GM18909 (cell line): ENCODE measurements around the gene TNNT3.

Experiments
- ATAC-seq: cut with Tn5 transposase; IDR thresholded peaks from one replicate; pipeline ENCODE4 v1.9.1; 2021; ENCODE audit warnings: mild to moderate bottlenecking; ENCODE audit not compliant: unreplicated experiment, poor library complexity

Gene TNNT3

GRCh38 chr11:1946812-1947484, 27.4 kb downstream of the TNNT3 start, which contains the start of gene MRPL23:
TSS of gene MRPL23 (plus strand) at chr11:1947332. CDS start at chr11:1947363, 31 bp downstream.
- no peak for ATAC-seq

GRCh38 chr11:1947592-1948237, 28.2 kb downstream of the TNNT3 start:
- ATAC-seq: no peak

DNA sequence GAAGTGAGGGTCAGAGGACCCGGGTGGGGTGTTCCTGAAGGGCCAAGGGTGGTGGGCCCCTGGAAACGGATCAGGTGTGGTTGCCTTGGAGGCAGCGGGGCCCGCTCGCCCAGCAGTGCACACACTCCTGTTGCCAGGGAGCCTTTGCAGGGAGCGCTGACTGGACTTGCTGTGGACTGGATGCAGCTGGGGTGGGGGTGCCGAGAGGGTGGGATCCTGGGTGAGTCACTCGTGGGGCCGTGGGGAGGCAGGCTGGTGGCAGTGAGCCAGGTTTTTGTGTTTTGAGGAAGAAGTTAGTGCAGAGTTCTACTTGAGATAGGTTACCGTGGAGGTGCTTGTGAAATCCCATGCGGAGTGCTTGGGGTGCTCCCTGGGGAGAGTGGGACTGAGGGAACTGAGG, 28.9 kb downstream of the TNNT3 start:
- ATAC-seq: no peak

- ATAC-seq: no peak
Observed at GRCh38 chr11:1949302-1949701, 29.8 kb downstream of the TNNT3 start.

- no peak for ATAC-seq
Observed at GRCh38 chr11:1949922-1950321, 30.4 kb downstream of the TNNT3 start.

DNA sequence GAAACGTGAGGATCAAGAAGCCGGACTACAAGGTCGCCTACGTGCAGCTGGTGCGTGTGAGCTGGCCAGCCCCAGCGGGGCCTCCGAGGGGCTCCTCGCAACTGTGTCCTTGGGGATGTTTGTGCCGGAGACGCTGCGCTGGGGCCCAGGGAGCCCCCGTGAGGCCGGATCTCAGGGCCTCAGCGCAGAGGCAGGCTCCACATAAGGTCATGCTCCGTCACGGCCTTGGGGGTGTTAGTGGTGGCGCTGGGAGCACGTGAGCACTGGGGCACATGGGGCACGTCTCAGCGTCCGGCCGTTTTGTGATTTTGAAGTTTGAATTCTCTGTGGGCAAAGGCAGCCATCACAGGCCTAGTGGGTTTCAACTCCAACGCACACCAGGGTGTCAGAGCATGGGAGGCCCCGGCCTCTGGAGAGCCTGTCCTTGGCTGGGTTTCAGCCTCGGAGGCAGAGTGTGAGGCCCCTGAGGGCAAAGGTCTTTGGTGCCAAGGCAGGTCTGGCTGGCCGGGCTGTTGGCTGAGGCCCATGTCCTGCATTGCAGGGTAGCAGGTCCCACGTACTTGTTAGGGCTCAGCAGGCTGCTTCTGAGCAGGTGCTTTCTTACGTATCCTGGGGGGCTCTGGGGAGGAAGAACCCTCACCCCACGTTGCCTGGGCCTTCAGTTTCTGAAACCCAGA, 33.4 kb downstream of the TNNT3 start:
- ATAC-seq: no peak

DNA sequence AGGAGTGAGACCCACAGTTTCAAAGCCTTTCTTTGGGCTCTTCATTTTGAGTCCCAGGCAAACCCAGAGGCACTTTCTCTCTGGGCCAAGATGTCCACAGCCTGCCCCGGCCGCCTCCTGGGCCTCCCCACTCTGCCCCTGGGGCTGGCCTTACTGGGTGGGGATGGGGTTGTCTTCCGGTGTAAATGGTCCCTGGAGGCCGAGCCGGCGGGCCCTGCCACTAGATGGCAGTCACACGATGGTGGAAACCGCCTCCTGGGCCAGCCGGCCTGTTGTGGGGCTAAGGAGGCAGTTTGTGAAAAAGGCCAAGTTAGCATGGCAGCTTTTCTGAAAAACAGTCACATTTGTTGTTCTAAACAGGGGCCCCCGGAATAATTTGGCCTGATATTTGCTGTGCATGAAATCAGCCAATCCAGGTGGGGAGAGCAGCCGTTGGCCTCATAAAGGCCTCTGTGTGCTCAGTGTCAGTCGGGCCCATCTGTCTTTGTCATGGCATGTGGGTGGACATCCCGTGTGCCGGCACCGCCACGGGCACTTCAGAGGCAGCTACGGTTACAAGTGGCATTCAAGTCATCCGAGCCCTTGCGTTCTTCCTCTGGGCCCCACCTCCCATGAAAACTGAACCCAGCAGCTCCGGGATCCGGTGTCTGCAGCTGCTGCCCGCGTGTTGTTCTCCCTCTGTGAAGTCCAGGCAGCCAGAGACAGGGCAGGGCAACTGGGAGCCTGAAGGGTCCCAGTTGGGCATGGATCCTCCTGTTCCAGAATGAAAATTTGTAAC, 34.2 kb downstream of the TNNT3 start:
- ATAC-seq: no peak

DNA sequence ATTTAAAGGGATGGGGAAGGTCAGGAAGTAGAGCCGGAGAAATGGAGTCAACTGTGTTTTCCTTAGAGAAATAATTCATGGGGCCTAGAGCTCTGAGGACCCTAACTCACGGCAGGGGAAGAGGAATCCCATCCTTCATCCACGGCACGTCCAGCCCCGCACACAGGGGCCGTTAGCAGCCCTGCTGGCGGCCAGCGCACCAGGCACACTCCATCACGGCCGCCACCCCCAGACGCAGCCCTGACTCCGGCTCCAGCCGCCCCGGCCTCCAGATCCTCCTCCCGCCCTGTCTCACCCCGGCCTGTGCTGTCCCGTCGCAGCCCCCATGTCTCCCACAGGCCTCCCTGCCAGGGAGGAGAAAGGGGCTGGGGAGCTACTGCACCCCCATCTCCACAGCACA, 38.9 kb downstream of the TNNT3 start:
- ATAC-seq: no peak

DNA sequence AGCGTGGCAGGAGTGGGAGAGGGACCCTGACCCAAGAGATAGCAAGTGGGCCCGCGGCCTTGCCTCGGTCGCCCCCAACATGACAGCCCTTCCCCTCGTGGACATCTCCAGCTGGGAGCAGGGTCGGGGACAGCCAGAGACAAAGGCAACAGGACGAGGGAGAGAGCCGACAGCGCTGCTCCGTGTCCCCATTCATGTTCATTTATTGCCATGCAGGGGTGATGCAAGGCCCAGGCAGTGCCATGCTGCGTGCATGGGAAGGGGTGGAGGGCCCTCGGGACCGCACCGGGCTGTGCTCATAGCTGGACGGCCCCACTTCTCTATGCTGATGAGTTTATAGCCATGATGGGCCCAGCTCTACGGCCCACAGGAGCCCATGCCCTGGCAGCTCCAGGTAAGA, 40.3 kb downstream of the TNNT3 start:
- no peak for ATAC-seq

DNA sequence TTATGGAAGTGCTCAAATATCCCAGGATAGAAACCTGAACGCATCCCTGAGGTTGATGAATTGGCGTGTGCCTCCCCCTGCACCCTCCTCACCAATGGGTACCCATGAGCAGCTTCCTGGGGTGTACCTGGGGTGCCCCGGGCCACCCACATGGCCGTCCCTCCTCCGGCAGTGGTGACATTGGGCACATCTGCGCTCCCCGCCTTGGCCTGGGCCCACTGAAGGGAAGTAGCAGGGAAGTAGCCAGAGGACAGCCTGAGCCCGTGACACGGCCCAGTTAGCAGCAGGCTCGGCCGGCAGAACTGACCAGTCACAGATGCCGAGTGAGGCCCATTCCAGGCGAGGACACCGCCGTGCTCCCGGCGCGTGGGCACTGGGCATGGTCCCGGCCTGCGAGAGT, 44.4 kb downstream of the TNNT3 start:
- ATAC-seq: no peak

- ATAC-seq: no peak
Observed at GRCh38 chr11:1964348-1964747, 44.8 kb downstream of the TNNT3 start.

DNA sequence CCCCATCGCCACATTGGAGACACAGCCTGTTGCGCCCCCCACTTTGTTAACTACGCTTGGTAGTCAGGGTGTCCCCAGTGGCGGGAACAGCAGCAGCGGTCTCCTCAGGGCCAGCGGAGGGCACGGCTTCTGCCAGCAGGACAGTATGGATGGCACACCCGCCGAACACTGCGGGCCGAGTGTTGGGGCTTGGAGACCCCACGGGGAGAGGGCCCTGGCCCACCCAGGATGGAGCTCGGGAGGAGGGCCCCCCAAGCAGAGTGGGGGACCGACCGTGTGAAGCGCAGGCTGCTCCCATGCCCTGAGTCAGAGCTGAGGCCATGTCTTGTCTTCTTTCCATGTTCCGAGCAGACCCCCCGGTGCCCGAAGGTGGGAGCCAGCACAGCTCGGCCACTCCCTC, 45.5 kb downstream of the TNNT3 start:
- ATAC-seq: no peak

GRCh38 chr11:1966531-1966930, 47.0 kb downstream of the TNNT3 start:
- ATAC-seq: no peak

- ATAC-seq: no peak
Observed at GRCh38 chr11:1967641-1968225, 48.2 kb downstream of the TNNT3 start.

GRCh38 chr11:1968454-1969002, 49.0 kb downstream of the TNNT3 start:
- ATAC-seq: no peak

DNA sequence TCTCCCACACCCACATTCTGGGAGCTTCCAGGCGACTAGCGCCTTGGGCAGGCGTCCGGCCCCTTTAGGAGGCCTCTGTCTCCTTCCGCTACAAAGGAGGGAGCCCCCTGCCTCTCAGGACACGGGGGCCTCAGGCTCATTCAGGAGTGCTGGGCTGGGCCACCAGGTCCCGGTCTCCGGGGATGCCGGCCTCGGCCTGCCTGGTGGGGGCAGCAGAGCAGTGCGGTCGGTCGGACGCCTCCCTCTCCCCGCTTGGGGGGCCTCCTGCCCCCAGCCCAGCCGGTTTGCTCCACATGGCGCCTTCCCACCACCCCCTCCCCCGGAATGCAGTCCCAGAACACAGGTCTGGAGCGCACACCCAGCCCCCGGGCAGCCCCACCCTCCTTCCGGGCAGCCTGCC, 49.5 kb downstream of the TNNT3 start:
- no peak for ATAC-seq

GRCh38 chr11:1969776-1970175, 50.3 kb downstream of the TNNT3 start:
- no peak for ATAC-seq

DNA sequence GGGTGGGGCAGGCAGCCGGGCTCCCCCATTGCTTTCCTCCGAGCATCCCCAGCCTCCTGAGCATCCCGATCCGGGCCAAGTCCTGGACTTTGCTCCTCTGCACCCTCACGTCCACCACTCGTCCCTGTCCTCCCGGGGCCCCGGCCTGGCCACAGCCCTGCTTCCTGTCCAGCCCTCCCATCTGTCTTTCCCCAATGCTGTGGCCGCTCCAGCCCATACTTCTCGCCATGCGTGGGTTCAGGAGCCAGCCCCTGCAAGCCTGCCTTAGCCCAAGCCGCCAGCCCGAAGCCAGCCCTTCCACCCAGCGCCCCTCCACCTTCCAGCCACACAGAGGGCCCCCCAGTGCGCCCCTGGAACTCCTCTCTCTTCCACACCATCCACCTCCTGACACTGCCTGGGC, 51.5 kb downstream of the TNNT3 start:
- ATAC-seq: no peak

GRCh38 chr11:1975185-1975584, 55.7 kb downstream of the TNNT3 start:
- ATAC-seq: no peak
